GM12874 (cell line): ENCODE data around the gene ZNF718.

ENCODE experiments used
- CTCF ChIP-seq: IDR thresholded peaks from 2 replicates; pipeline ENCODE4 v1.5.1; 2011; ENCODE audit warnings: low read depth, mild to moderate bottlenecking, control low read depth, low read length, moderate library complexity; ENCODE audit not compliant: insufficient read depth

ZNF718 gene

GRCh38 chr4:132483-132882, 8.2 kb downstream of the ZNF718 start:
- no peak for TF ChIP-seq CTCF

GRCh38 chr4:138935-139334, 14.6 kb downstream of the ZNF718 start:
- TF ChIP-seq CTCF = no peak

GRCh38 chr4:139691-140090, 15.4 kb downstream of the ZNF718 start:
- TF ChIP-seq CTCF = no peak

GRCh38 chr4:146621-147020, 22.3 kb downstream of the ZNF718 start:
- no peak for TF ChIP-seq CTCF

GRCh38 chr4:147233-147632, 22.9 kb downstream of the ZNF718 start:
- no peak for TF ChIP-seq CTCF

GRCh38 chr4:161496-162284, 37.4 kb downstream of the ZNF718 start:
- no peak for TF ChIP-seq CTCF

GRCh38 chr4:173666-174314, 49.5 kb downstream of the ZNF718 start:
- TF ChIP-seq CTCF = no peak
